ENCODE results near the gene EPB41L3. TPM values are rescaled to one million over a fixed set of nuclear protein-coding genes. Genes with fewer than 3 reads are reported as not detected.

The EPB41L3 gene
- total RNA-seq, 4 donors from 2014 or later: 9.6 to 37.0 (median 13.5) TPM

- WGBS: 94% methylated on average over 8 of the region's 8 CpGs
- Histone ChIP-seq H3K27me3 (no peaks in the 10 kb centered on the region), H3K4me1 (no peaks in the 10 kb centered on the region), H3K4me3 (no peak overlapping the region), H3K27ac (no peak overlapping the region), H3K36me3 (peaks cover 6% of the 10 kb centered on the region), H3K9me3 (no peaks in the 10 kb centered on the region)
- TF ChIP-seq POLR2A (IDR thresholded peaks at IDR 0.05) (no peak), EP300 (IDR thresholded peaks at IDR 0.05) (no peak), POLR2AphosphoS5 (IDR thresholded peaks at IDR 0.05) (no peak), CTCF (IDR thresholded peaks at IDR 0.05) (no peak)
- no peak for DNase-seq (ENCODE audit: low spot score in 2 of 2)
Observed at GRCh38 chr18:5398269-5398668, 145.5 kb downstream of the EPB41L3 start.

- no peak for DNase-seq (ENCODE audit: low spot score in 2 of 2)
- no peak overlapping the region for H3K4me3 ChIP-seq
- H3K4me1 ChIP-seq: no peaks in the 10 kb centered on the region
- 94% methylated on average over 18 of the region's 18 CpGs for WGBS
- H3K27ac ChIP-seq: no peak overlapping the region
- TF ChIP-seq EP300 (IDR thresholded peaks at IDR 0.05): no peak
- no peak for TF ChIP-seq POLR2A (IDR thresholded peaks at IDR 0.05)
- TF ChIP-seq CTCF (IDR thresholded peaks at IDR 0.05): no peak
- TF ChIP-seq POLR2AphosphoS5 (IDR thresholded peaks at IDR 0.05): no peak
- H3K36me3 ChIP-seq: peaks cover 6% of the 10 kb centered on the region
- H3K9me3 ChIP-seq: no peaks in the 10 kb centered on the region
- H3K27me3 ChIP-seq: no peaks in the 10 kb centered on the region
Observed at GRCh38 chr18:5397102-5397501, 146.7 kb downstream of the EPB41L3 start.

- DNase-seq (ENCODE audit: low spot score in 2 of 2): no peak
- no peaks in the 10 kb centered on the region for H3K27me3 ChIP-seq
- 70% methylated on average over 6 of the region's 6 CpGs for WGBS
- peaks cover 6% of the 10 kb centered on the region for H3K36me3 ChIP-seq
- H3K4me3 ChIP-seq: no peak overlapping the region
- no peak overlapping the region for H3K27ac ChIP-seq
- H3K9me3 ChIP-seq: no peaks in the 10 kb centered on the region
- no peaks in the 10 kb centered on the region for H3K4me1 ChIP-seq
- no peak for TF ChIP-seq POLR2A (IDR thresholded peaks at IDR 0.05)
- TF ChIP-seq CTCF (IDR thresholded peaks at IDR 0.05): no peak
- no peak for TF ChIP-seq EP300 (IDR thresholded peaks at IDR 0.05)
- TF ChIP-seq POLR2AphosphoS5 (IDR thresholded peaks at IDR 0.05): no peak
Observed at GRCh38 chr18:5395860-5396448, 147.8 kb downstream of the EPB41L3 start.

- WGBS: 89% methylated on average over 5 of the region's 5 CpGs
- H3K4me3 ChIP-seq: no peak overlapping the region
- H3K36me3 ChIP-seq: peaks cover 6% of the 10 kb centered on the region
- H3K27ac ChIP-seq: no peak overlapping the region
- H3K4me1 ChIP-seq: no peaks in the 10 kb centered on the region
- TF ChIP-seq CTCF (IDR thresholded peaks at IDR 0.05) (no peak), POLR2A (IDR thresholded peaks at IDR 0.05) (no peak), EP300 (IDR thresholded peaks at IDR 0.05) (no peak), POLR2AphosphoS5 (IDR thresholded peaks at IDR 0.05) (no peak)
- H3K27me3 ChIP-seq: no peaks in the 10 kb centered on the region
- H3K9me3 ChIP-seq: no peaks in the 10 kb centered on the region
- no peak for DNase-seq (ENCODE audit: low spot score in 2 of 2)
Observed at GRCh38 chr18:5393779-5394178, 150.0 kb downstream of the EPB41L3 start.

- H3K36me3 ChIP-seq: no peaks in the 10 kb centered on the region
- no peaks in the 10 kb centered on the region for H3K4me1 ChIP-seq
- DNase-seq (ENCODE audit: low spot score in 2 of 2): no peak
- no peak overlapping the region for H3K27ac ChIP-seq
- TF ChIP-seq POLR2A (IDR thresholded peaks at IDR 0.05) (no peak), CTCF (IDR thresholded peaks at IDR 0.05) (no peak), EP300 (IDR thresholded peaks at IDR 0.05) (no peak), POLR2AphosphoS5 (IDR thresholded peaks at IDR 0.05) (no peak)
- no peaks in the 10 kb centered on the region for H3K27me3 ChIP-seq
- 97% methylated on average over 8 of the region's 8 CpGs for WGBS
- H3K9me3 ChIP-seq: no peaks in the 10 kb centered on the region
- no peak overlapping the region for H3K4me3 ChIP-seq
Observed at GRCh38 chr18:5391409-5391808, 152.4 kb downstream of the EPB41L3 start.

Measured in suprapubic skin (tissue), 4 donors.